Measurements from ENCODE around the gene CILP.

DNA sequence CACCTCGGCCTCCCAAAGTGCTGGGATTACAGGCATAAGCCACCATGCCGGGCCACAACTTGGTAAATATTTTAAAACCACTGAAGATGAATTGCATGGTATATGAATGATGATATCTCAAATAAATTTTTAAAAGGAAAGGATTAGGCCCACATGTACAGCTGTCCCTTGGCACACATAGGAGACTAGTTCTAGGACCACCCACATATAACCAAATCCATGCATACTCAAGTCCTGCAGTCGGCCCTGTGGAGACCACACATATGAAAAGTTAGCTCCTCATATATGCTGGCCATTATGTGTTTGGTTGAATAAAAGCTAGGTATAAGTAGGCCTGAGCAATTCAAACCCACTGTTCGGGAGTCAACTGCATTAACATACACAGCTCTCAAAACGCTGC lies 36.8 kb downstream of the CILP start:
- TF ChIP-seq CTCF (IDR thresholded peaks at IDR 0.05) (no peak), POLR2A (IDR thresholded peaks at IDR 0.05) (no peak)

Data from vagina (tissue), 2 donors.